Iris pigment epithelial cell (primary cell): ENCODE measurements around the gene LHFPL3.
"Not testable (repeated sequence)": the region's sequence is repeated elsewhere in the genome, so short reads cannot be mapped to it uniquely, and the experiment has no call there.

Experiments
- DNase-seq: peaks from one replicate; pipeline ENCODE4 v3.0.0-alpha.2; 2011; ENCODE audit warnings: low read depth

The LHFPL3 gene

GRCh38 chr7:104595591-104595990 is 267.2 kb downstream of the LHFPL3 start:
- DNase-seq: not testable (repeated sequence)

GRCh38 chr7:104603957-104604356 is 275.6 kb downstream of the LHFPL3 start:
- no peak for DNase-seq

GRCh38 chr7:104604706-104605105 is 276.3 kb downstream of the LHFPL3 start:
- no peak for DNase-seq

GRCh38 chr7:104621321-104621720 is 292.9 kb downstream of the LHFPL3 start:
- no peak for DNase-seq

- DNase-seq: no peak
These were observed 297.6 kb downstream of the LHFPL3 start for GRCh38 chr7:104625956-104626355.

GRCh38 chr7:104627516-104627915 is 299.1 kb downstream of the LHFPL3 start:
- peak; percentile 31 for DNase-seq

GRCh38 chr7:104628017-104628416 is 299.6 kb downstream of the LHFPL3 start:
- DNase-seq: no peak

GRCh38 chr7:104629408-104629807 is 301.0 kb downstream of the LHFPL3 start:
- no peak for DNase-seq

- DNase-seq: no peak
These were observed 312.1 kb downstream of the LHFPL3 start for GRCh38 chr7:104640506-104640905.

GRCh38 chr7:104642560-104642959 is 314.2 kb downstream of the LHFPL3 start:
- DNase-seq: no peak

- DNase-seq: peak; percentile 15
These were observed 315.3 kb downstream of the LHFPL3 start for GRCh38 chr7:104643587-104644217.

GRCh38 chr7:104650991-104651640 is 322.7 kb downstream of the LHFPL3 start:
- DNase-seq: no peak

- DNase-seq: no peak
These were observed 324.0 kb downstream of the LHFPL3 start for GRCh38 chr7:104652434-104652833.

GRCh38 chr7:104652865-104653264 is 324.5 kb downstream of the LHFPL3 start:
- no peak for DNase-seq

- no peak for DNase-seq
These were observed 325.5 kb downstream of the LHFPL3 start for GRCh38 chr7:104653825-104654401.

- DNase-seq: no peak
These were observed 327.2 kb downstream of the LHFPL3 start for GRCh38 chr7:104655592-104655991.

GRCh38 chr7:104656467-104656866 is 328.1 kb downstream of the LHFPL3 start:
- DNase-seq: no peak

GRCh38 chr7:104657134-104657533 is 328.7 kb downstream of the LHFPL3 start:
- no peak for DNase-seq

GRCh38 chr7:104661575-104661974 is 333.2 kb downstream of the LHFPL3 start:
- no peak for DNase-seq

- no peak for DNase-seq
These were observed 336.2 kb downstream of the LHFPL3 start for GRCh38 chr7:104664648-104665047.

GRCh38 chr7:104677587-104677986 is 349.2 kb downstream of the LHFPL3 start:
- no peak for DNase-seq

- no peak for DNase-seq
These were observed 350.7 kb downstream of the LHFPL3 start for GRCh38 chr7:104679085-104679484.

- no peak for DNase-seq
These were observed 357.9 kb downstream of the LHFPL3 start for GRCh38 chr7:104686286-104686685.

GRCh38 chr7:104694710-104695109 is 366.3 kb downstream of the LHFPL3 start:
- no peak for DNase-seq
